ENCODE results near the gene SSBP2.
A peak's percentile ranks its signal among the peaks of the same experiment; 100 is the strongest.

DNA sequence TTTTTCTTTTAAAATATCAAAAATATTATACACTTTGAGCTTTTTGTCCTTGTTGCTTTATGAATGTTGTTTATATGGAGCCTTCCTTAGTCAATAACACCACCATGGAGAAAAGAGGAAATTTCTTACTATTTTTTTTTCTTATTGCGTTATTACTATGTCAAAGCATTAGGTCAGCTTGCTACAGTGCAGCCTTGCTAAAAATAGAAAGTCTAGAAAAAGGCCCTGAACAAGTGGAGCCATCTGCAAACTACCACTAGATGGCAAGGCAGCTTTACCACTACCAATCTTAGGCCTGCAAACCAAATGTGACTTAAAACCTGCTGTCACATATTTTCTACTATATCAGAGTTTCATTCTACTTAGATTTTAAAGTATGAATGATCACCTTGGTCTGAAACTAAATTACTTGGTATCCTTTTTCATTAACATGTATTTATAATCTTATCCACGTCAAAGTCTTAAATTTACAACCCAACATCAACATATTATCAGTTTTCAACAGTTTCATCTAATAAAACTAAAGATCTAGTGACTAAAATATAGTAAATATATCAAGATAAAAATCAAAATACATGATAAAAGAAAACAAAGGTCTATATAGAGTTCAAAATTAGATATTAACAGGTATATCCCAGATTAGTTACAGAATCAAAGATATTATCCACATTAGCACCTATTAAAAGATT, 243.9 kb downstream of the SSBP2 start:
- TF ChIP-seq CTCF (IDR thresholded peaks at IDR 0.05; ENCODE audit: insufficient read depth, low read length, poor library complexity, severe bottlenecking) (peak; percentile 77), EZH2phosphoT487 (conservative IDR thresholded peaks at IDR 0.05; ENCODE audit: low read length) (no peak)

All from SU-DHL-6 (cell line).